IPS DF 4.7 (cell line): ENCODE data around the gene MSI2.

ENCODE experiments used
- DNase-seq: peaks from one replicate; pipeline ENCODE4 v3.0.0-alpha.2; 2013; ENCODE audit warnings: low spot score; ENCODE audit errors: extremely low read depth

Gene MSI2

GRCh38 chr17:57674894-57675293 is 418.6 kb downstream of the MSI2 start:
- no peak for DNase-seq

GRCh38 chr17:57675427-57676387 is 419.4 kb downstream of the MSI2 start:
- no peak for DNase-seq

GRCh38 chr17:57676543-57676942 is 420.2 kb downstream of the MSI2 start:
- DNase-seq = no peak

- DNase-seq = no peak
Observed at GRCh38 chr17:57677301-57677700, 421.0 kb downstream of the MSI2 start.

GRCh38 chr17:57677858-57678257 is 421.5 kb downstream of the MSI2 start:
- no peak for DNase-seq

GRCh38 chr17:57678393-57678792 is 422.1 kb downstream of the MSI2 start:
- DNase-seq = no peak

- no peak for DNase-seq
Observed at GRCh38 chr17:57679356-57679755, 423.0 kb downstream of the MSI2 start.

GRCh38 chr17:57679906-57680695 is 423.8 kb downstream of the MSI2 start:
- DNase-seq = no peak

GRCh38 chr17:57682701-57683100 is 426.4 kb downstream of the MSI2 start:
- DNase-seq = no peak

- no peak for DNase-seq
Observed at GRCh38 chr17:57684711-57685498, 428.6 kb downstream of the MSI2 start.

- no peak for DNase-seq
Observed at GRCh38 chr17:57685499-57686132, 429.3 kb downstream of the MSI2 start.

- no peak for DNase-seq
Observed at GRCh38 chr17:57687642-57688041, 431.3 kb downstream of the MSI2 start.

- DNase-seq = no peak
Observed at GRCh38 chr17:57689254-57689653, 432.9 kb downstream of the MSI2 start.

- DNase-seq = no peak
Observed at GRCh38 chr17:57691939-57692338, 435.6 kb downstream of the MSI2 start.

- DNase-seq = no peak
Observed at GRCh38 chr17:57692770-57693169, 436.4 kb downstream of the MSI2 start.

- DNase-seq = no peak
Observed at GRCh38 chr17:57694051-57694450, 437.7 kb downstream of the MSI2 start.

GRCh38 chr17:57696050-57696449 is 439.7 kb downstream of the MSI2 start:
- no peak for DNase-seq

- DNase-seq = no peak
Observed at GRCh38 chr17:57697197-57697596, 440.9 kb downstream of the MSI2 start.

- DNase-seq = no peak
Observed at GRCh38 chr17:57697891-57698711, 441.8 kb downstream of the MSI2 start.

GRCh38 chr17:57699751-57700219 is 443.5 kb downstream of the MSI2 start:
- no peak for DNase-seq
